Psoas muscle (tissue), 8 donors: ENCODE data around the gene CRB3. TPM values are rescaled to one million over a fixed set of nuclear protein-coding genes. Genes with fewer than 3 reads are reported as not detected.

Source experiments
- ATAC-seq, 4 donors: fragments of 200-7000 bp; cut with Tn5 transposase; one replicate each; pipeline ENCODE4 v1.9.1; 2020; ENCODE audit warnings: moderate library complexity in 3 of 4, mild to moderate bottlenecking in 2 of 4
- DNase-seq, 2 donors: peaks; one replicate each; pipeline ENCODE4 v3.0.0-alpha.2; 2020
- H3K27ac ChIP-seq: fragments of 200-600 bp; one replicate; pipeline ENCODE4 v1.8.0; 2022
- H3K27me3 ChIP-seq, 3 donors: fragments of 200-600 bp in 1 of 3; one replicate each; pipeline versions ENCODE4 v1.6.1 to v1.8.0; 2013 to 2022; ENCODE audit warnings: low read length in 2 of 3, mild to moderate bottlenecking in 2 of 3, moderate library complexity in 1 of 3; ENCODE audit not compliant: insufficient read depth in 3 of 3
- H3K36me3 ChIP-seq, 2 donors: fragments of 200-600 bp in 1 of 2; one replicate each; pipeline versions ENCODE4 v1.6.1 to v1.8.0; 2013 to 2022; ENCODE audit warnings: low read depth in 1 of 2, mild to moderate bottlenecking in 1 of 2, moderate library complexity in 1 of 2; ENCODE audit not compliant: insufficient read depth in 1 of 2
- H3K4me1 ChIP-seq: fragments of 200-600 bp; one replicate; pipeline ENCODE4 v1.8.0; 2022
- H3K4me3 ChIP-seq: fragments of 200-600 bp; one replicate; pipeline ENCODE4 v1.8.0; 2022; ENCODE audit warnings: mild to moderate bottlenecking
- H3K9me3 ChIP-seq: fragments of 200-600 bp; one replicate; pipeline ENCODE4 v1.8.0; 2022
- CTCF ChIP-seq: fragments of 200-600 bp; IDR thresholded peaks from one replicate; pipeline ENCODE4 v1.8.0; 2022; ENCODE audit warnings: antibody characterized with exemption
- WGBS, 3 donors: extraction: QIAGEN DNeasy Blood & Tissue Kit; methylation state at CpG; one replicate each; pipeline versions ENCODE4 v1.1.6 to v1.1.7; 2013; 5-methylcytosine and 5-hydroxymethylcytosine counted together
- intact Hi-C, 2 donors: fragments of 100-400 bp; cut with DNase I; formaldehyde crosslinking; loops; one replicate each; pipeline versions ENCODE4 v1.11.0 to v1.14.2; 2022
- polyA plus RNA-seq, 3 donors: library from polyadenylated mRNA; stranded (reverse); fragments of 200-250 nt; gene quantifications; one replicate each; pipeline ENCODE4 v1.2.3, GENCODE V29; 2013
- total RNA-seq, 4 donors: library from RNA; stranded (reverse); fragmentation: NEBNext Ultra II Directional in 2 of 4; extraction: Animal tissue kit (Norgen Biotek cat#: 25700) in 2 of 4; gene quantifications; one replicate each; pipeline versions ENCODE4 v1.2.1 to v1.2.4, GENCODE V29; 2021 to 2023
- donor health status: healthy with polysubstance abuse.
- donor health status: DM: no; HTN: no; CAD: no; lungs with moderate emphysema.
- donor health status: Bipolar disorder and iron deficiency.
- donor health status: healthy.
- donor health status: DM: yes; HTN: yes; CAD: no.
- donor health status: DM: no; HTN: no; CAD: no.
- donor health status: DM: no; HTN: no; CAD: no.
- donor health status: DM: yes; HTN: yes; CAD: no.

The CRB3 gene
- total and polyA plus RNA-seq, 7 donors, result 0.23 to 0.38 TPM; not detected in 5

- 74 to 78% (median 77%) methylated on average over 8 to 13 of the region's 13 CpGs for WGBS, 3 donors
- Histone ChIP-seq H3K36me3 (no peaks in the 10 kb centered on the region), H3K4me3 (no peak overlapping the region), H3K27me3 (peaks cover 0 to 49% (median 16%) of the 10 kb centered on the region in 3 donors), H3K27ac (no peak overlapping the region), H3K9me3 (no peaks in the 10 kb centered on the region), H3K4me1 (no peaks in the 10 kb centered on the region)
- intact Hi-C loops, result no loop called here
- no peak for TF ChIP-seq CTCF
- ATAC-seq (no peak), DNase-seq (no peak)
These were observed 14.7 kb downstream of the CRB3 start for GRCh38 chr19:6478815-6479214.

- H3K4me1 ChIP-seq, result no peaks in the 10 kb centered on the region
- intact Hi-C loops, result no loop called here
- DNase-seq (no peak), ATAC-seq (no peak)
- no peak overlapping the region for H3K4me3 ChIP-seq
- 42 to 52% (median 46%) methylated on average over 7 of the region's 7 CpGs for WGBS, 3 donors
- H3K27ac ChIP-seq, result no peak overlapping the region
- TF ChIP-seq CTCF, result no peak
- peaks cover 0 to 41% (median 16%) of the 10 kb centered on the region in 3 donors for H3K27me3 ChIP-seq
- H3K9me3 ChIP-seq, result no peaks in the 10 kb centered on the region
- H3K36me3 ChIP-seq, result no peaks in the 10 kb centered on the region
These were observed 15.8 kb downstream of the CRB3 start for GRCh38 chr19:6479836-6480398.

GRCh38 chr19:6480848-6481415 lies 16.9 kb downstream of the CRB3 start:
- TF ChIP-seq CTCF, result no peak
- H3K27me3 ChIP-seq, result peaks cover 0 to 30% (median 9%) of the 10 kb centered on the region in 3 donors
- intact Hi-C loops, result no loop called here
- H3K27ac ChIP-seq, result no peak overlapping the region
- no peaks in the 10 kb centered on the region for H3K36me3 ChIP-seq
- WGBS, 3 donors, result 73 to 78% (median 74%) methylated on average over 10 of the region's 10 CpGs
- no peaks in the 10 kb centered on the region for H3K9me3 ChIP-seq
- ATAC-seq (no peak), DNase-seq (no peak)
- H3K4me1 ChIP-seq, result no peaks in the 10 kb centered on the region
- peak overlapping the region; percentile 36 for H3K4me3 ChIP-seq

- DNase-seq, result peak in 1 of 2 donors; percentile 36
- peak within 1 kb of the TSS; percentile 36 for H3K4me3 ChIP-seq
- peak; percentile 29 for TF ChIP-seq CTCF
- no peaks in the 10 kb centered on the region for H3K36me3 ChIP-seq
- intact Hi-C loops, result no loop called here
- ATAC-seq, result peak in 1 of 4 donors; percentile 41
- no peak within 1 kb of the TSS for H3K27ac ChIP-seq
- peaks cover 0 to 22% (median 9%) of the 10 kb centered on the region in 3 donors for H3K27me3 ChIP-seq
- no peaks in the 10 kb centered on the region for H3K4me1 ChIP-seq
- WGBS, 3 donors, result 28 to 33% (median 29%) methylated on average over 23 to 24 of the region's 24 CpGs
- H3K9me3 ChIP-seq, result no peaks in the 10 kb centered on the region
These were observed 17.7 kb downstream of the CRB3 start, which contains the start of gene DENND1C for GRCh38 chr19:6481541-6482342. Gene DENND1C, minus strand, starts transcription at chr19:6481787. Its CDS starts 92 bp downstream, at chr19:6481695.
